Astrocyte (in vitro differentiated cells and primary cell): Measurements from ENCODE around the gene FAM240B. TPM values are rescaled to one million over a fixed set of nuclear protein-coding genes. Genes with fewer than 3 reads are reported as not detected.

Experiments
- DNase-seq: peaks from one replicate; pipeline ENCODE4 v3.0.0-alpha.2; 2010; ENCODE audit warnings: low read depth
- FAIRE-seq: peaks from 2 replicates; lab custom pipeline; 2011; peaks lifted over from hg19 to GRCh38; lab: Jason Lieb, UNC
- H2AFZ ChIP-seq: 2 replicates; pipeline ENCODE4 v1.6.0; 2012; ENCODE audit warnings: low read depth, low read length, inconsistent platforms
- H3K27ac ChIP-seq: 2 replicates; pipeline ENCODE4 v1.5.1; 2011; ENCODE audit warnings: low read depth, low read length, inconsistent platforms
- H3K27me3 ChIP-seq: 2 replicates; pipeline ENCODE4 v1.6.0; 2011; ENCODE audit warnings: low read length, inconsistent platforms; ENCODE audit not compliant: insufficient read depth
- H3K36me3 ChIP-seq: 2 replicates; pipeline ENCODE4 v1.5.1; 2011; ENCODE audit warnings: low read length, inconsistent platforms; ENCODE audit not compliant: insufficient read depth
- H3K4me1 ChIP-seq: 2 replicates; pipeline ENCODE4 v1.5.1; 2011; ENCODE audit warnings: low read length, inconsistent platforms; ENCODE audit not compliant: insufficient read depth
- H3K4me2 ChIP-seq: 2 replicates; pipeline ENCODE4 v1.6.0; 2012; ENCODE audit warnings: low read length, inconsistent platforms
- H3K4me3 ChIP-seq: 2 replicates; pipeline ENCODE4 v1.5.1; 2011; ENCODE audit warnings: low read depth, mild to moderate bottlenecking, low read length, inconsistent platforms; ENCODE audit not compliant: insufficient read depth
- H3K79me2 ChIP-seq: 2 replicates; pipeline ENCODE4 v1.6.0; 2012; ENCODE audit warnings: mild to moderate bottlenecking, low read length, inconsistent platforms; ENCODE audit not compliant: insufficient read depth
- H3K9ac ChIP-seq: 2 replicates; pipeline ENCODE4 v1.6.0; 2012; ENCODE audit warnings: mild to moderate bottlenecking, low read length, inconsistent platforms
- H3K9me3 ChIP-seq: 2 replicates; pipeline ENCODE4 v1.5.1; 2012; ENCODE audit warnings: low read depth, mild to moderate bottlenecking, low read length, inconsistent platforms; ENCODE audit not compliant: insufficient read depth
- H4K20me1 ChIP-seq: 2 replicates; pipeline ENCODE4 v1.6.0; 2012; ENCODE audit warnings: low read length, inconsistent platforms; ENCODE audit not compliant: insufficient read depth
- H3K27ac Mint-ChIP-seq: one replicate; pipeline ENCODE4 v1.8.0; 2021; ENCODE audit warnings: mild to moderate bottlenecking, mixed read lengths; ENCODE audit not compliant: unreplicated experiment
- H3K27me3 Mint-ChIP-seq: one replicate; pipeline ENCODE4 v1.8.0; 2021; ENCODE audit warnings: low read depth, mixed read lengths; ENCODE audit not compliant: unreplicated experiment
- H3K36me3 Mint-ChIP-seq: one replicate; pipeline ENCODE4 v1.8.0; 2021; ENCODE audit warnings: low read depth, mixed read lengths; ENCODE audit not compliant: unreplicated experiment
- H3K4me1 Mint-ChIP-seq: one replicate; pipeline ENCODE4 v1.8.0; 2021; ENCODE audit warnings: low read depth, mixed read lengths; ENCODE audit not compliant: unreplicated experiment
- H3K4me3 Mint-ChIP-seq: one replicate; pipeline ENCODE4 v1.8.0; 2021; ENCODE audit warnings: mild to moderate bottlenecking, moderate library complexity, mixed read lengths; ENCODE audit not compliant: unreplicated experiment
- H3K9me3 Mint-ChIP-seq: one replicate; pipeline ENCODE4 v1.8.0; 2021; ENCODE audit warnings: mild to moderate bottlenecking, mixed read lengths; ENCODE audit not compliant: unreplicated experiment
- EZH2 ChIP-seq: IDR thresholded peaks from 2 replicates; pipeline ENCODE4 v1.6.1; 2012; ENCODE audit warnings: mild to moderate bottlenecking, low read length, inconsistent platforms; ENCODE audit not compliant: insufficient read depth
- total RNA-seq: library from RNA; stranded (reverse); gene quantifications from 2 replicates; pipeline ENCODE4 v1.2.1, GENCODE V29; 2021
- TF ChIP-seq, protein P1 (sequence below): IDR thresholded peaks from 2 replicates; pipeline ENCODE4 v1.5.1; 2011; ENCODE audit warnings: low read depth, mild to moderate bottlenecking, inconsistent platforms, low read length, moderate library complexity; ENCODE audit not compliant: insufficient read depth

The FAM240B gene
- total RNA-seq, 1 donor from 2014 or later, result not detected

- FAIRE-seq, result peak; percentile 73
- Histone ChIP-seq H3K9ac (peak overlapping the region; percentile 60), H3K27me3 (no peaks in the 10 kb centered on the region)
These were observed 38.1 kb downstream of the FAM240B start for GRCh38 chr9:38681747-38682227.

DNA sequence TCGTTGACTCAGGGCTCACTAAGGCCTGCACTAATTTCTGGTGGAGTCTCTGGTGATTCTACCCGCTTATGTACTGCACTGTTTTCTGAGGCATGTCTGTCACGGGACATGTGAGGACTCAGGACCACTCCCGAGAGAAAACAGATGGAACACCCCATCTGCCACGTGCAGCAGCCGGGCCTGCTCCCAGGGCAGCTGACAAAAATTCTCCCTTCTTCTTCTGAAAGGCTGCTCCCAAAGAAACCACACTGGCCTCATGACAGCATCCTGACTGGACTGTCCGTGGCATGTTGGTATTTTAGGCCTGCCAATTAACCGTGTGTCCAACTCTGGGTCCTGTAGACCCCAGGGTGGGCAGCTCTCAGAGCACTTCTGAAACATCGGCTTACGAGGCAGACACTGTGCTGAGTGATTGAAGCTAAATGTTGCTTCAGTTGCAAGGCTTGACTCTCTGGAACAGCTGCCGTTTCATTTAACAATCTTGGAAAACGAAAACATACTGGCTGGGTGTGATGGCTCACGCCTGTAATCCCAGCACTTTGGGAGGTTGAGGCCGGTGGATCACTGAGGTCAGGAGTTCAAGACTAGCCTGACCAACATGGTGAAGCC is 39.0 kb downstream of the FAM240B start:
- Mint-ChIP-seq H3K4me1 (peaks cover 38% of the 10 kb centered on the region), H3K9me3 (peaks cover 5% of the 10 kb centered on the region), H3K36me3 (no peaks in the 10 kb centered on the region), H3K4me3 (no peak overlapping the region), H3K27ac (peak overlapping the region; percentile 4), H3K27me3 (peaks cover 4% of the 10 kb centered on the region)
- H3K79me2 ChIP-seq, result no peaks in the 10 kb centered on the region
- H3K36me3 ChIP-seq, result no peaks in the 10 kb centered on the region
- H3K4me3 ChIP-seq, result no peak overlapping the region
- no peaks in the 10 kb centered on the region for H3K27me3 ChIP-seq
- peak overlapping the region; percentile 73 for H3K4me2 ChIP-seq
- H3K4me1 ChIP-seq, result peaks cover 29% of the 10 kb centered on the region
- H2AFZ ChIP-seq, result no peak overlapping the region
- H4K20me1 ChIP-seq, result no peaks in the 10 kb centered on the region
- TF ChIP-seq EZH2, result no peak
- TF ChIP-seq, protein P1, sequence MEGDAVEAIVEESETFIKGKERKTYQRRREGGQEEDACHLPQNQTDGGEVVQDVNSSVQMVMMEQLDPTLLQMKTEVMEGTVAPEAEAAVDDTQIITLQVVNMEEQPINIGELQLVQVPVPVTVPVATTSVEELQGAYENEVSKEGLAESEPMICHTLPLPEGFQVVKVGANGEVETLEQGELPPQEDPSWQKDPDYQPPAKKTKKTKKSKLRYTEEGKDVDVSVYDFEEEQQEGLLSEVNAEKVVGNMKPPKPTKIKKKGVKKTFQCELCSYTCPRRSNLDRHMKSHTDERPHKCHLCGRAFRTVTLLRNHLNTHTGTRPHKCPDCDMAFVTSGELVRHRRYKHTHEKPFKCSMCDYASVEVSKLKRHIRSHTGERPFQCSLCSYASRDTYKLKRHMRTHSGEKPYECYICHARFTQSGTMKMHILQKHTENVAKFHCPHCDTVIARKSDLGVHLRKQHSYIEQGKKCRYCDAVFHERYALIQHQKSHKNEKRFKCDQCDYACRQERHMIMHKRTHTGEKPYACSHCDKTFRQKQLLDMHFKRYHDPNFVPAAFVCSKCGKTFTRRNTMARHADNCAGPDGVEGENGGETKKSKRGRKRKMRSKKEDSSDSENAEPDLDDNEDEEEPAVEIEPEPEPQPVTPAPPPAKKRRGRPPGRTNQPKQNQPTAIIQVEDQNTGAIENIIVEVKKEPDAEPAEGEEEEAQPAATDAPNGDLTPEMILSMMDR, result no peak
- peak overlapping the region; percentile 28 for H3K9ac ChIP-seq
- H3K27ac ChIP-seq, result peak overlapping the region; percentile 89
- no peaks in the 10 kb centered on the region for H3K9me3 ChIP-seq
- DNase-seq (peak; percentile 9), FAIRE-seq (no peak)

More at GRCh38 chr9:38681747-38682227, 38.1 kb downstream of the FAM240B start:
- H3K79me2 ChIP-seq, result no peaks in the 10 kb centered on the region
- peak; percentile 94 for DNase-seq
- H3K36me3 Mint-ChIP-seq, result no peaks in the 10 kb centered on the region
- H3K27ac Mint-ChIP-seq, result peak overlapping the region; percentile 73
- peaks cover 4% of the 10 kb centered on the region for H3K27me3 Mint-ChIP-seq
- TF ChIP-seq, protein P1, result no peak
- no peak for TF ChIP-seq EZH2
- H3K4me1 ChIP-seq, result peaks cover 29% of the 10 kb centered on the region
- no peak overlapping the region for H2AFZ ChIP-seq
- H3K4me2 ChIP-seq, result peak overlapping the region; percentile 73
- peaks cover 38% of the 10 kb centered on the region for H3K4me1 Mint-ChIP-seq
- H3K4me3 ChIP-seq, result no peak overlapping the region
- no peaks in the 10 kb centered on the region for H3K9me3 ChIP-seq
- H3K36me3 ChIP-seq, result no peaks in the 10 kb centered on the region
- H3K9me3 Mint-ChIP-seq, result peaks cover 5% of the 10 kb centered on the region
- H3K4me3 Mint-ChIP-seq, result peak overlapping the region; percentile 4
- no peaks in the 10 kb centered on the region for H4K20me1 ChIP-seq
- H3K27ac ChIP-seq, result peak overlapping the region; percentile 89
